AG09309 (cell line): ENCODE measurements around the gene TET3.

Source experiments
- DNase-seq: peaks from one replicate; pipeline ENCODE4 v3.0.0-alpha.2; 2010; ENCODE audit warnings: low read depth
- H3K4me3 ChIP-seq: 2 replicates; pipeline ENCODE4 v1.5.1; 2011; ENCODE audit warnings: mild to moderate bottlenecking, low read depth, low read length, moderate library complexity; ENCODE audit not compliant: control insufficient read depth
- CTCF ChIP-seq: IDR thresholded peaks from 2 replicates; pipeline ENCODE4 v1.5.1; 2011; ENCODE audit warnings: mild to moderate bottlenecking, low read depth, low read length, inconsistent platforms; ENCODE audit not compliant: insufficient read depth, control insufficient read depth; ENCODE audit errors: missing control alignments

TET3 gene

GRCh38 chr2:73993376-73993775 is 8.7 kb downstream of the TET3 start:
- no peak for TF ChIP-seq CTCF
- DNase-seq, result no peak
- no peak overlapping the region for H3K4me3 ChIP-seq

- TF ChIP-seq CTCF, result no peak
- no peak overlapping the region for H3K4me3 ChIP-seq
- no peak for DNase-seq
Measured at GRCh38 chr2:73993778-73994177, 9.1 kb downstream of the TET3 start.

GRCh38 chr2:73994178-73994831 is 9.6 kb downstream of the TET3 start:
- no peak for TF ChIP-seq CTCF
- DNase-seq, result no peak
- no peak overlapping the region for H3K4me3 ChIP-seq

GRCh38 chr2:73995810-73996209 is 11.1 kb downstream of the TET3 start:
- DNase-seq, result no peak
- TF ChIP-seq CTCF, result peak; percentile 7
- H3K4me3 ChIP-seq, result no peak overlapping the region

GRCh38 chr2:73997813-73998212 is 13.1 kb downstream of the TET3 start:
- H3K4me3 ChIP-seq, result no peak overlapping the region
- DNase-seq, result no peak
- TF ChIP-seq CTCF, result no peak

GRCh38 chr2:73998451-73998850 is 13.7 kb downstream of the TET3 start:
- TF ChIP-seq CTCF, result no peak
- no peak for DNase-seq
- no peak overlapping the region for H3K4me3 ChIP-seq
